Heart left ventricle (tissue), 16 donors: ENCODE results near the gene RAB6A. TPM values are rescaled to one million over a fixed set of nuclear protein-coding genes. Genes with fewer than 3 reads are reported as not detected.

Source experiments
- ATAC-seq, 4 donors: fragments of 200-7000 bp; cut with Tn5 transposase; one replicate each; pipeline ENCODE4 v1.9.1; 2020 to 2022; ENCODE audit warnings: moderate library complexity in 4 of 4, mild to moderate bottlenecking in 3 of 4, moderate number of reproducible peaks in 1 of 4
- DNase-seq, 5 donors: peaks; one replicate each; pipeline ENCODE4 v3.0.0-alpha.2; 2020
- H3K27ac ChIP-seq, 12 donors: fragments of 200-600 bp; sonication (generic) in 4 of 12; one replicate each; pipeline versions ENCODE4 v1.5.0 to v1.8.0; 2016 to 2022; ENCODE audit warnings: mild to moderate bottlenecking in 2 of 12
- H3K27me3 ChIP-seq, 9 donors: fragments of 200-600 bp; sonication (generic) in 2 of 9; one replicate each; pipeline versions ENCODE4 v1.5.1 to v1.8.0; 2016 to 2022; ENCODE audit warnings: mild to moderate bottlenecking in 3 of 9
- H3K36me3 ChIP-seq, 9 donors: fragments of 200-600 bp; sonication (generic) in 2 of 9; one replicate each; pipeline versions ENCODE4 v1.5.0 to v1.8.0; 2018 to 2022; ENCODE audit warnings: mild to moderate bottlenecking in 2 of 9
- H3K4me1 ChIP-seq, 12 donors: fragments of 200-600 bp; sonication (generic) in 4 of 12; one replicate each; pipeline versions ENCODE4 v1.5.0 to v1.8.0; 2016 to 2022; ENCODE audit warnings: mild to moderate bottlenecking in 3 of 12
- H3K4me3 ChIP-seq, 12 donors: fragments of 200-600 bp; sonication (generic) in 4 of 12; one replicate each; pipeline versions ENCODE4 v1.5.0 to v1.8.0; 2017 to 2022; ENCODE audit warnings: mild to moderate bottlenecking in 9 of 12, moderate library complexity in 4 of 12
- H3K9me3 ChIP-seq, 12 donors: fragments of 200-600 bp; sonication (generic) in 4 of 12; one replicate each; pipeline versions ENCODE4 v1.5.0 to v1.8.0; 2016 to 2022; ENCODE audit warnings: mild to moderate bottlenecking in 1 of 12
- CTCF ChIP-seq, 12 donors: fragments of 200-600 bp; sonication (generic) in 4 of 12; IDR thresholded peaks; one replicate each; pipeline versions ENCODE4 v1.5.0 to v1.8.0; 2018 to 2022; ENCODE audit warnings: antibody characterized with exemption in 12 of 12, mild to moderate bottlenecking in 5 of 12
- POLR2A ChIP-seq, 2 donors: fragments of 450-650 bp; IDR thresholded peaks; one replicate each; pipeline ENCODE4 v1.6.1; 2017; ENCODE audit warnings: antibody characterized with exemption in 2 of 2, mild to moderate bottlenecking in 2 of 2, moderate library complexity in 2 of 2
- WGBS, 4 donors: extraction: QIAGEN DNeasy Blood & Tissue Kit in 2 of 4; methylation state at CpG; one replicate each; pipeline versions ENCODE4 v1.1.5 to v1.1.7; 2013 to 2018; 5-methylcytosine and 5-hydroxymethylcytosine counted together
- intact Hi-C, 10 donors: fragments of 100-400 bp; cut with DNase I; formaldehyde crosslinking; loops; one replicate each; pipeline versions ENCODE4 v1.11.1 to v1.14.2; 2022
- polyA plus RNA-seq, 2 donors: library from polyadenylated mRNA; stranded (reverse); fragments of 200-250 nt; gene quantifications; one replicate each; pipeline ENCODE4 v1.2.3, GENCODE V29; 2013
- total RNA-seq, 9 donors: library from RNA; depleted of rRNA in 2 of 9; stranded (reverse); fragments of >200 nt in 2 of 9; fragmentation: NEBNext Ultra II Directional in 3 of 9; extraction: Animal tissue kit (Norgen Biotek cat#: 25700) in 3 of 9; gene quantifications; one replicate each; pipeline versions ENCODE4 v1.1.0 to v1.2.4, GENCODE V29; 2016 to 2023
- donor health status: ischemic (EF 13 %, LVEDD 7.1; RV severe dilation, severe dysfunction).
- donor health status: healthy with polysubstance abuse.
- donor health status: DM: no; HTN: yes; CAD: no.
- donor health status: DM: no; HTN: no; CAD: no.
- donor health status: ischemic (EF 25% LVEDD 6.9; RV normal size, moderate dysfunction).
- donor health status: ischemic (EF 25% LVEDD 5.7; RV mildly dilated, moderate dysfunction).
- donor health status: healthy.
- donor health status: DM: yes; HTN: yes; CAD: no.
- donor health status: ischemic (EF 35%, LVEDD 5.7; RV mildly dilated, moderate dysfunction).
- donor health status: nonischemic (EF 11% LVEDD 7.7; RV severe dilation, severe dysfunction).
- donor health status: DM: yes; HTN: yes; CAD: no.
- donor health status: PGD.
- donor health status: ischemic (EF 29% LVEDD 5.4; RV normal size, mild dysfunction).
- donor health status: nonischemic (EF 23%, LVEDD 6.1; RV moderate dilation, normal function).

The RAB6A gene
- total and polyA plus RNA-seq, 11 donors, result 41.7 to 143 (median 117) TPM

- Histone ChIP-seq H3K27me3 (no peaks in the 10 kb centered on the region), H3K27ac (no peak overlapping the region), H3K4me3 (no peak overlapping the region), H3K9me3 (no peaks in the 10 kb centered on the region), H3K4me1 (peaks cover 0 to 8% (median 0%) of the 10 kb centered on the region in 12 donors), H3K36me3 (peaks cover 0 to 28% (median 13%) of the 10 kb centered on the region in 9 donors)
- DNase-seq (no peak), ATAC-seq (no peak)
- TF ChIP-seq POLR2A (IDR thresholded peaks at IDR 0.05) (no peak), CTCF (IDR thresholded peaks at IDR 0.05) (no peak)
- intact Hi-C loops, result loop anchor here in 2 of 10 donors (10.0 kb wide), 2 partner anchors 60 to 100 kb away; no protein-coding TSS in a partner anchor
Measured at GRCh38 chr11:73804712-73805111, 43.8 kb upstream of the RAB6A start.

- H3K27me3 ChIP-seq, result no peaks in the 10 kb centered on the region
- no peak overlapping the region for H3K27ac ChIP-seq
- H3K36me3 ChIP-seq, result peaks cover 0 to 19% (median 9%) of the 10 kb centered on the region in 9 donors
- WGBS, 4 donors, result 78 to 91% (median 84%) methylated on average over 1 of the region's 1 CpG
- H3K4me3 ChIP-seq, result no peak overlapping the region
- intact Hi-C loops, result loop anchor here in 2 of 10 donors (10.0 kb wide), 2 partner anchors 56 to 96 kb away; no protein-coding TSS in a partner anchor
- H3K9me3 ChIP-seq, result no peaks in the 10 kb centered on the region
- DNase-seq, result no peak
- H3K4me1 ChIP-seq, result peaks cover 0 to 8% (median 0%) of the 10 kb centered on the region in 12 donors
- ATAC-seq, result no peak
- no peak for TF ChIP-seq POLR2A (IDR thresholded peaks at IDR 0.05)
- TF ChIP-seq CTCF (IDR thresholded peaks at IDR 0.05), result no peak
Measured at GRCh38 chr11:73801136-73801535, 40.3 kb upstream of the RAB6A start.

- WGBS, 4 donors, result 44 to 57% (median 49%) methylated on average over 4 of the region's 4 CpGs
- Histone ChIP-seq H3K27me3 (no peaks in the 10 kb centered on the region), H3K36me3 (peaks cover 0 to 17% (median 9%) of the 10 kb centered on the region in 9 donors), H3K27ac (no peak overlapping the region), H3K4me3 (no peak overlapping the region), H3K4me1 (peaks cover 0 to 8% (median 0%) of the 10 kb centered on the region in 12 donors), H3K9me3 (no peaks in the 10 kb centered on the region)
- DNase-seq (no peak), ATAC-seq (peak in 3 of 4 donors; percentile 37 to 70 (median 68))
- no peak for TF ChIP-seq POLR2A (IDR thresholded peaks at IDR 0.05)
- no peak for TF ChIP-seq CTCF (IDR thresholded peaks at IDR 0.05)
- intact Hi-C loops, result loop anchor here in 2 of 10 donors (10.0 kb wide), 2 partner anchors 56 to 96 kb away; no protein-coding TSS in a partner anchor
Measured at GRCh38 chr11:73800276-73800806, 39.5 kb upstream of the RAB6A start.

- Histone ChIP-seq H3K36me3 (peaks cover 0 to 17% (median 9%) of the 10 kb centered on the region in 9 donors), H3K27me3 (no peaks in the 10 kb centered on the region), H3K9me3 (no peaks in the 10 kb centered on the region), H3K4me3 (no peak overlapping the region), H3K27ac (no peak overlapping the region), H3K4me1 (peaks cover 0 to 8% (median 0%) of the 10 kb centered on the region in 12 donors)
- TF ChIP-seq POLR2A (IDR thresholded peaks at IDR 0.05) (no peak), CTCF (IDR thresholded peaks at IDR 0.05) (no peak)
- ATAC-seq, result peak in 2 of 4 donors; percentile 19 to 42
- 80 to 97% (median 94%) methylated on average over 6 to 10 of the region's 10 CpGs for WGBS, 4 donors
- DNase-seq, result no peak
- intact Hi-C loops, result no loop called here
Measured at GRCh38 chr11:73797457-73797856, 36.6 kb upstream of the RAB6A start.
